ENCODE data around the gene CACNA1E. TPM values are rescaled to one million over a fixed set of nuclear protein-coding genes. Genes with fewer than 3 reads are reported as not detected.

The CACNA1E gene
- total and polyA plus RNA-seq, 2 of the 4 experiments (the other 2 are of a cell fraction): not detected

DNA sequence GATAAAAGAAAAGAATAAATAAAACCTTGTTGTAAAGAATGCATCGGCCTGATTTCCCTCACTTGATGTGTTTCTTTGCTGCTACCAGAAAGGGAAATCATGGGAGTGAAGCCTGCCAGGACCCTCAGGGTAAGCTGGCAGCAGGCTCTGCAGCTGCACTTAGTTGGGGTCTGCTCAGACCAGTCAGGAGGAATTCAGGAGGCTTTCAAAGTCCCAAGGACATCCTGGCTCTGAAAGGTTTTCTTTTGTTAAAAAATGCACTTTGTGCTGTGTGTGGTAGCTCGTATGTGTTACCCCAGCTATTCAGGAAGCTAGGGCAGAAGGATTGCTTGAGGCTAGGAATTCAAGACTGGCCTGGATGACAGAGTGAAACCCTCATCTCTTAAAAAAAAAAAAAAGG lies 323.4 kb downstream of the CACNA1E start:
- Histone ChIP-seq H3K14ac (replicated peaks; ENCODE audit: low read depth, low read length) (no peak overlapping the region), H3K9me3 (ENCODE audit: control insufficient read depth, insufficient read depth, low read length) (peaks cover 18% of the 10 kb centered on the region), H2BK15ac (ENCODE audit: low read depth, low read length) (no peak overlapping the region), H2AK5ac (ENCODE audit: low read depth, low read length) (no peak overlapping the region), H3K36me3 (ENCODE audit: control insufficient read depth, insufficient read depth, low read length) (no peaks in the 10 kb centered on the region), H3K27me3 (ENCODE audit: control insufficient read depth, insufficient read depth, low read length) (no peaks in the 10 kb centered on the region), H2BK5ac (ENCODE audit: low read depth, low read length, poor library complexity, severe bottlenecking) (no peak overlapping the region), H3K23ac (ENCODE audit: low read depth, low read length) (no peak overlapping the region), H3K56ac (ENCODE audit: extremely low read depth, insufficient read depth, low read length) (no peak overlapping the region), H4K20me1 (ENCODE audit: insufficient read depth, low read length) (no peaks in the 10 kb centered on the region), H2AK9ac (replicated peaks; ENCODE audit: low read depth, low read length, poor library complexity) (no peak overlapping the region), H2AFZ (replicated peaks; ENCODE audit: low read length, poor library complexity) (no peak overlapping the region), H4K5ac (ENCODE audit: low read depth, low read length) (no peak overlapping the region), H4K8ac (ENCODE audit: low read depth in 2 of 2, low read length in 2 of 2) (no peak overlapping the region), H3K9me1 (ENCODE audit: insufficient read depth, low read length) (no peaks in the 10 kb centered on the region), H3K4me2 (ENCODE audit: low read depth, low read length) (no peak overlapping the region), H3K18ac (ENCODE audit: low read depth, low read length) (no peak overlapping the region), H4K91ac (ENCODE audit: insufficient read depth, low read depth, low read length) (no peak overlapping the region), H3K4me1 (ENCODE audit: control insufficient read depth, insufficient read depth, low read length) (no peaks in the 10 kb centered on the region), H3K79me1 (ENCODE audit: low read depth in 1 of 2, low read length in 2 of 2) (no peaks in the 10 kb centered on the region), H3K9ac (ENCODE audit: low read depth, low read length) (no peak overlapping the region), H2BK120ac (ENCODE audit: low read depth, low read length) (no peak overlapping the region), H2BK20ac (ENCODE audit: low read depth, low read length) (no peak overlapping the region), H3K27ac (ENCODE audit: insufficient read depth, low read length) (no peak overlapping the region), H3K4ac (ENCODE audit: low read depth, low read length) (no peak overlapping the region), H3K4me3 (ENCODE audit: insufficient read depth, low read depth, low read length) (no peak overlapping the region)
- dilution Hi-C loops (cut with HindIII; ENCODE audit: low sequenced_read_pairs, unreplicated experiment): no loop called here
- DNase-seq: no peak
- in situ Hi-C loops (cut with MboI; ENCODE audit: low sequenced_read_pairs): no loop called here
- intact Hi-C loops (cut with micrococcal nuclease): no loop called here
- ChIA-PET CTCF (no interaction called here), POLR2A (ENCODE audit: unreplicated experiment) (no interaction called here)
- BruUV-seq (replicated peaks): no TSS peak
- 71% methylated on average over 1 of the region's 2 CpGs; no CpG with 5 or more reads in 1 of the 2 experiments for WGBS, 2 experiments (ENCODE audit: extremely low coverage in 2 of 2, insufficient read length in 1 of 2)
- no peak for ATAC-seq (ENCODE audit: low read depth)
- TF ChIP-seq FOS (IDR thresholded peaks at IDR 0.05; ENCODE audit: low read depth, low read length): no peak

Measured in IMR-90 (cell line).